ENCODE results near the gene CSHL1.

The CSHL1 gene

DNA sequence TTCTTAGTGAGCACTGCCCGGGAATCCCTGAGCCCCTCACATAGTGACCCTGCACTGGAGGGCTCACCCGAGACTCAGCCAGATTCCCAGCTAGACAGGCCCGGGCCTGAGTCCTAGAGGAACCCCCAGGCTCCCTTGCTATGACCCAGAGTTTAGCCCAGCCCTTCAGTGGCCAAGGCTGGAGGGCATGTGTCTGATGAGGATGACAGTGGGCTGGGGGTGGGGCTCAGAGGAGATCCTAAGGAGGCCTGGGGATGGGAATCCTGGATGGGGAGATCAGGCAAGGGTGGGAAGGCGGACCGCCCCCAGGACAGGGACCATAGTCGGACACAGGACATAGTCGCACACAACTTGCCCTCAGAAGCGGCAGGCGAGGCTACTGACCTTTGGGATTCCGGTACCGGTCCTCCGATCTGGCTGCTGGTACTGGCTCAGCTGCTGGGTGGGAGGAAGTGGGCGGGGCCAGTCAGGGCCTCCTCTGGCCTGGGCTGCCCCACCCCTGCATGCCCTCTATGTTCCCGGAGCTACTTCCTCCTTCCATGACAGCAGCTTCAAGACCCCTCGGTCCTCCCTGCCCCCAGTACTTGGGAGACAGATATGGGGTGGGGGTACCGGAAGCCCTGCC is 20.0 kb upstream of the CSHL1 start:
- Histone ChIP-seq H3K4me3 (ENCODE audit: low read depth, low read length) (no peak overlapping the region), H3K27me3 (replicated peaks) (no peaks in the 10 kb centered on the region), H3K27ac (no peak overlapping the region), H3K36me3 (replicated peaks) (no peaks in the 10 kb centered on the region)
- no peak for DNase-seq
- TF ChIP-seq, protein P1, sequence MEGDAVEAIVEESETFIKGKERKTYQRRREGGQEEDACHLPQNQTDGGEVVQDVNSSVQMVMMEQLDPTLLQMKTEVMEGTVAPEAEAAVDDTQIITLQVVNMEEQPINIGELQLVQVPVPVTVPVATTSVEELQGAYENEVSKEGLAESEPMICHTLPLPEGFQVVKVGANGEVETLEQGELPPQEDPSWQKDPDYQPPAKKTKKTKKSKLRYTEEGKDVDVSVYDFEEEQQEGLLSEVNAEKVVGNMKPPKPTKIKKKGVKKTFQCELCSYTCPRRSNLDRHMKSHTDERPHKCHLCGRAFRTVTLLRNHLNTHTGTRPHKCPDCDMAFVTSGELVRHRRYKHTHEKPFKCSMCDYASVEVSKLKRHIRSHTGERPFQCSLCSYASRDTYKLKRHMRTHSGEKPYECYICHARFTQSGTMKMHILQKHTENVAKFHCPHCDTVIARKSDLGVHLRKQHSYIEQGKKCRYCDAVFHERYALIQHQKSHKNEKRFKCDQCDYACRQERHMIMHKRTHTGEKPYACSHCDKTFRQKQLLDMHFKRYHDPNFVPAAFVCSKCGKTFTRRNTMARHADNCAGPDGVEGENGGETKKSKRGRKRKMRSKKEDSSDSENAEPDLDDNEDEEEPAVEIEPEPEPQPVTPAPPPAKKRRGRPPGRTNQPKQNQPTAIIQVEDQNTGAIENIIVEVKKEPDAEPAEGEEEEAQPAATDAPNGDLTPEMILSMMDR (IDR thresholded peaks at IDR 0.05; ENCODE audit: low read depth, low read length, missing control alignments): no peak
- in situ Hi-C loops (cut with HindIII; ENCODE audit: low pct_ligation_motif_present, low sequenced_read_pairs): no loop called here

DNA sequence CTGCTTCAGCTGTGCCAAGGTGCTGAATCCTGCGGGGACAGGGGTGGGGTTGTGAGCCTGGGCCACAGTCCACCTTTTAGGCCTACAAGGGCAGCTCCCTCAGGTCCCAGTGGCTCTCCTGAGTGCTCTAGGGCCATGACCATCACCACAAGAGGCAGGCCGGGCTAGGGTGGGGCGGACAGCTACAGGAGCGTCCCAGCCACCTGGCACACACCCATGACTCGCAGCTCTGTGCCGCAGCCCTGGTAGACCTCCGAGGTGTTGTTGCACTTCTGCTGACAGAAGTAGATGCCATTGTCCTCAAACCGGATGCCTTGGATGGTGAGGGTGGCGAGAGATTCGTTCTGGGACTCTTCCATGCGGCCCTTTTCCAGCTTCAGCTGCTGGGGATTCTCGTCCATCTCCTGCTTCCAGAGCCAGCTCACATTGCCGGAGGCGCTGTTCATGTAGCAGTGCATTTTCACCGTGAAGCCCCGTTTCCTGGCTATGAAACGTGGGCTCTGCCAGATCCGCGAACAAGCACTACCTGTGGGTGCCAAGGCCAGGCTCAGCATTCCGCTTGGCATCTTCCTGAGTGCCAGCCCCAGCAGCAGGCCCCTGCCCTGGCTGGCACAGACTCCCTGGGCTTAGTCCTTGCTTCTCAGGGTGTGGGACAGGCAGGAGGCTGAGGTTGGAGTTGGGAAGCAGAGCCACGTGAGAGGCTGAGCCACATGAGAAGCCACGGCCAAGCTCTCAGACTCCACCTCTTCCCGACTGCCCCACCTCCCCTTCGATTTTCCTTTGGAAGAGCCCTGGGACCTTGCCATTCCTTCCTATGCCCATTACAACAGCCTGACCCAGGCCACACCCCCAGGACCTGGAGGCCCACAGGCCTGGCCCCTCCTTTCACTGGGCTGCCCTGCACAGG is 19.1 kb upstream of the CSHL1 start:
- H3K36me3 ChIP-seq (replicated peaks): no peaks in the 10 kb centered on the region
- H3K4me3 ChIP-seq (ENCODE audit: low read depth, low read length): no peak overlapping the region
- H3K27ac ChIP-seq: no peak overlapping the region
- TF ChIP-seq, protein P1 (IDR thresholded peaks at IDR 0.05; ENCODE audit: low read depth, low read length, missing control alignments): no peak
- H3K27me3 ChIP-seq (replicated peaks): no peaks in the 10 kb centered on the region
- no peak for DNase-seq
- in situ Hi-C loops (cut with HindIII; ENCODE audit: low pct_ligation_motif_present, low sequenced_read_pairs): no loop called here

DNA sequence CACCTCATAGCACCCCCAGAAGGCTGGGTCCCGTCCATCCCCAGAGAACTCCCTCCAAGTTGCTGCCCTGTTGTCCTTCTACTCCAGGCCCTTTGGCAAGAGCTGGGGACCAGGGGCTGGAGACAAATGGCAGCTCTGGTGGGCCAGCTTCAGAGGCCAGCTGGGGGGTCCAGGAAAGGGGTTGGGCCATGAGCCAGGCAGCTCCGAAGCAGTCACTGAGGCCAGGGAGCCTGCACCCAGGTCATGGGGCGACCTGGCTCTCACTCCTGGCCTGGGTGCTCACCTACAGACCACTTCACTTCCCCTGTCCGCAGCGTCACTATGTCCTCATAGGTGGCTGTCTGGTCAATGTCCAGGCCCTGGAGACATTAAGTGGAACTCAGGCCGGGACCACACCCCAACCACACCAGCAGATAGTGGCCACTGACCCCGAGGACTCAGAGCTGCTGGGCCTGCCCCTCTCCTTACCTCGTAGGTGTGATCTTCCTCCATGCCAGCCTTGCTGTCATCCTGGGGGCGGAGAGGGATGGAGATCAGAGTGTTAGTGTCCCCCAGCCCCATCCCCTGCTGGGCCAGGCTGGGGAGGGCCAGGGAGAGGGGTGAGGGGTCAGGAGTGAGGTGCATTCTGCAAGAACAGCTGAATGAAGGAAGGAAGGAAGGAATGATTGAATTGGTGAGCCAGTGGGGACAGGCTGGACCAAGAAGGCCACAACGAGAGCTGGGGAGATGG is 18.1 kb upstream of the CSHL1 start:
- H3K36me3 ChIP-seq (replicated peaks): no peaks in the 10 kb centered on the region
- no peaks in the 10 kb centered on the region for H3K27me3 ChIP-seq (replicated peaks)
- no peak overlapping the region for H3K27ac ChIP-seq
- TF ChIP-seq, protein P1 (IDR thresholded peaks at IDR 0.05; ENCODE audit: low read depth, low read length, missing control alignments): no peak
- in situ Hi-C loops (cut with HindIII; ENCODE audit: low pct_ligation_motif_present, low sequenced_read_pairs): no loop called here
- no peak for DNase-seq
- no peak overlapping the region for H3K4me3 ChIP-seq (ENCODE audit: low read depth, low read length)

DNA sequence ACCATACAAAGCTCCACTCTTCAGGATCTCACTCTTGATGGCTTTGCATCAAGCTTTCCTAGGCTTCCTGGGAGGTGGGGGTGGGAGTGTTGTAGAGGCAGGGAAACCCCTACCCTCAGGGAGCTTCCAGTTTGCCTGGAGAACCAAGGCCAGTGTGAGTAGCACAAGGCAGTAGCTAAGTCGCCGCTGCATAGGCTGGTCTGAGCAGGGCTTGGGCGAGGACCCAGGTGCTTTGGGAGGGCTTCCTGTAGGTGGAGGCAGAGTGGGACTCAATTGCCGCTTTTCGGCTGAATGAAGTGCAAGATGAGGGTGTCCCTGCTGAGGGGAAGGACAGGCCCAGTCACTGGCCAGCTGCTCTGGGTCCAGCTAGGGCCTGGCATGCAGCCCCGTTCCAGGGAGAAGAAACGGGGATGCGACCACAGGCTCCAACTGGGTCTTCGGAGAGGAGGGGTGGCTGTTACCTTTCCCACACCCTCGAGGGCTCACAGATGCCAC is 17.2 kb upstream of the CSHL1 start:
- TF ChIP-seq, protein P1 (IDR thresholded peaks at IDR 0.05; ENCODE audit: low read depth, low read length, missing control alignments): no peak
- no peak for DNase-seq
- Histone ChIP-seq H3K36me3 (replicated peaks) (no peaks in the 10 kb centered on the region), H3K27me3 (replicated peaks) (no peaks in the 10 kb centered on the region), H3K27ac (no peak overlapping the region), H3K4me3 (ENCODE audit: low read depth, low read length) (no peak overlapping the region)
- in situ Hi-C loops (cut with HindIII; ENCODE audit: low pct_ligation_motif_present, low sequenced_read_pairs): no loop called here

DNA sequence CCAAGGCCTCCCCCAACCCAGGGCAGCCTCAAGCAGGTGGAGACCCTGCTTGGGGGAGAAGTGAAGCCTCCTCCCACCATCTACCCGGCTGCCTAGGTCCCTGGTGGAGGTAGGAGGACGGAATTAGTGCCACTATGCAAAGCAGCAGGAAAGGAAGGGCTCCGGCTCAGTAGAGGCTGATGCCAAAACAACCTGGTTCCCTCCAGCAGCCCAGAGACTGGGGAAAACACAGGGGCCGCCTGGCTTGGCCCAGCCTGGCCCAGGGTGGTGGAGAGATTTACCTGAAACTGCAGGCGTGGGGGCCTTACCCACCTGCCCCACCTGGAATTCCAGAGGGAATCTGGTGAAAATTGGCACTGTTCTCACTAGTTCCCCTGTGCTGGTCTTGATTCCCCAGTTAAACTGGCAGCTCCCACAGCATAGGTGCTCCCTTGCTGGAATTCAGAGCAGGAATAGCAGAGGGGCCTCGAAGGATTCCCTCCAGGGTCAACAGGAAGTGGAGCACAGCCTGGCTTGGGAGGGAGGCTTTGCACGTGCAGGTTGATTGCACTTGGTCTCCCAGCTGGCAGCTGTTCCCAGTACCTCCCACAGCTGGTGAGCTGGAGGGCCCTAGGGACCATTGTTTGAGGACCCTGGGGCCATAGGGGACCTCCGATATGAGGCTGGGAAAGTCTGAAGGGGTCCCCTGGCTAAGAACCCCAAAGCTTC is 16.6 kb upstream of the CSHL1 start:
- Histone ChIP-seq H3K36me3 (replicated peaks) (no peaks in the 10 kb centered on the region), H3K27ac (no peak overlapping the region), H3K27me3 (replicated peaks) (no peaks in the 10 kb centered on the region), H3K4me3 (ENCODE audit: low read depth, low read length) (no peak overlapping the region)
- DNase-seq: no peak
- TF ChIP-seq, protein P1 (IDR thresholded peaks at IDR 0.05; ENCODE audit: low read depth, low read length, missing control alignments): no peak
- in situ Hi-C loops (cut with HindIII; ENCODE audit: low pct_ligation_motif_present, low sequenced_read_pairs): no loop called here
